Right cardiac atrium (tissue), 5 donors: ENCODE measurements around the gene ADAM30. TPM values are rescaled to one million over a fixed set of nuclear protein-coding genes. Genes with fewer than 3 reads are reported as not detected.

Experiments used
- ATAC-seq, 2 donors: fragments of 200-7000 bp; cut with Tn5 transposase; one replicate each; pipeline versions ENCODE4 v1.8.0 to v1.9.1; 2020; ENCODE audit warnings: moderate library complexity in 2 of 2, mild to moderate bottlenecking in 1 of 2
- DNase-seq, 3 donors: peaks; one replicate each; pipeline ENCODE4 v3.0.0-alpha.2; 2020
- H3K27ac ChIP-seq: one replicate; pipeline ENCODE4 v1.5.1; 2013; ENCODE audit warnings: mild to moderate bottlenecking, low read length, control low read depth, moderate library complexity
- H3K27me3 ChIP-seq: one replicate; pipeline ENCODE4 v1.6.1; 2013; ENCODE audit not compliant: control insufficient read depth, insufficient read depth
- H3K4me1 ChIP-seq: one replicate; pipeline ENCODE4 v1.6.1; 2013; ENCODE audit warnings: low read length; ENCODE audit not compliant: control insufficient read depth, insufficient read depth
- H3K4me3 ChIP-seq: one replicate; pipeline ENCODE4 v1.5.1; 2013; ENCODE audit warnings: low read length, control low read depth
- H3K9me3 ChIP-seq: one replicate; pipeline ENCODE4 v1.6.1; 2013; ENCODE audit warnings: low read length; ENCODE audit not compliant: control insufficient read depth
- WGBS: extraction: QIAGEN DNeasy Blood & Tissue Kit; methylation state at CpG from one replicate; pipeline ENCODE4 v1.1.7; 2013; 5-methylcytosine and 5-hydroxymethylcytosine counted together
- intact Hi-C, 4 donors: fragments of 100-400 bp; cut with DNase I; formaldehyde crosslinking; loops; one replicate each; pipeline versions ENCODE4 v1.11.0 to v1.14.0; 2022 to 2023
- long read RNA-seq, 4 donors: library from polyadenylated mRNA; unstranded; transcript quantifications; one replicate each; pipeline ENCODE4 v2.0.0, GENCODE V29; 2020 to 2021
- polyA plus RNA-seq: library from polyadenylated mRNA; stranded (reverse); fragments of 200-250 nt; gene quantifications from one replicate; pipeline ENCODE4 v1.2.3, GENCODE V29; 2013
- total RNA-seq, 4 donors: library from RNA; stranded (reverse); fragmentation: NEBNext Ultra II Directional; extraction: Animal tissue kit (Norgen Biotek cat#: 25700); gene quantifications; one replicate each; pipeline ENCODE4 v1.2.1, GENCODE V29; 2021
- donor health status: healthy with polysubstance abuse.
- donor health status: DM: no; HTN: yes; CAD: no.
- donor health status: DM: no; HTN: no; CAD: no.
- donor health status: DM: no; HTN: yes; CAD: no; lungs with severe emphysema.
- donor health status: DM: yes; HTN: yes; CAD: no.

Gene ADAM30
- total RNA-seq (not detected), polyA plus RNA-seq (not detected)
- long read RNA-seq, donor 1 = 0 reads
- long read RNA-seq, donor 2 = 0 reads
- long read RNA-seq, donor 3 = 0 reads
- long read RNA-seq, donor 4 = 0 reads

DNA sequence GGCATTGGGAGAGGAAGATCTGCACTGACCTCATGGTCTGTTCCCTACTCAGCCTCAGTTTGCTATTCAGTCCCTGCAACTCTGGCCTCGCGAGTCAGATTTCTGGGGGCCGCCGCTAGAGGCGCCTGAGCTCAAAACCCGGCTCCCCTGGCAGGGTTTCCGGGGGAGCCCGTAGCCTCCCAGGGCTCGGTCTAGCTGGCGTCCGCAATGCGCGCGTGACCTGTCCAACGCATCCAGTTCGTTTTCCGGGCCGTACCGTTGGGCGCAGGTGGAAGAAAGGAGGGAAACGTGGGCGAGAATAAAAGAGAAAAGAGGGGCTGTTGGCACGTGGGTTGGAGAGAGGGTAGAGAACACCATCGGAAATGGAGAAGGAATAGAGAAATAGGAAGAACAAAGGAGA, at the start of gene ADAM30:
TSS of gene ADAM30 (minus strand) at position 213 of the 400 bp plus-strand sequence. CDS start at position 34, 179 bp downstream.
- Histone ChIP-seq H3K27ac (no peak within 1 kb of the TSS), H3K4me3 (no peak within 1 kb of the TSS), H3K27me3 (no peaks in the 10 kb centered on the region), H3K4me1 (no peaks in the 10 kb centered on the region), H3K9me3 (no peaks in the 10 kb centered on the region)
- intact Hi-C loops = no loop called here
- 33% methylated on average over 24 of the region's 24 CpGs for WGBS
- DNase-seq = peak in 1 of 3 donors; percentile 58
- ATAC-seq = no peak

DNA sequence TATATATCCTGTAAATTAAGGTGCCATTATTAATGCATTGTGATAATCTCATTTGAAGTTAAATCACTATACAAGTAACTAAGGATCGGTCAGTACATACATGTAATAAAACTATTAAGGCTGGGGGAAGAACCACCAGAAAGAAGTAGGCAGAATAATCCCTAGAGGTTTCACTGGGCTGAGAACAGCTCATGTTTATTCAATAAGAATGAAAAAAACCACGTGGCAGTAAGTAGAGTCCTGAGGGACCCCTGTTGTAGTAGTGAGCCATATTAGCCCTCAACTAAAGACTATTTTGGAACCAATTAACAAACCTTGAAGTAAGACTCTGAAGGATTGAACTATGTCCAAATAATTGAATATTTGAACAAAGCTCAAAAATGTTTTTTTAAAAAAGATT, 46.9 kb upstream of the ADAM30 start:
- H3K27ac ChIP-seq = no peak overlapping the region
- 59% methylated on average over 2 of the region's 2 CpGs for WGBS
- H3K4me1 ChIP-seq = no peaks in the 10 kb centered on the region
- DNase-seq (no peak), ATAC-seq (no peak)
- H3K27me3 ChIP-seq = no peaks in the 10 kb centered on the region
- intact Hi-C loops = no loop called here
- H3K9me3 ChIP-seq = no peaks in the 10 kb centered on the region
- no peak overlapping the region for H3K4me3 ChIP-seq

DNA sequence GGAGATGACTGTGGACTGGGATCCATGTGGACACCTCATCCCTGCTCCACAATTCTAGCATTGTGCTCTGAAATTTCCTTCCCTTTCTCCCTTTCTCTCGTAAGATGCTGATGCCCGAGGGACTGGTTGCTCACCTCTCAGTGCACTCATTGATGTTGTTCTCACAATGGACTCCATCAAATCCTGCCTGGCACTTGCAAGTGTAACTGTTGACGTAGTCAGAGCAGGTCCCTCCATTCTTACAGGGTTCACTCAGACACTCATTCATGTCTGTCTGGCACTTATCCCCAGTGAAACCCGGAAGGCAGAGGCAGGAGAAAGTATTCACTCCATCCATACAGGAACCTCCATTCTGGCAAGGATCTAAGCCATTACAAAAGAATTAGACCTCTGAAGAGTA, 45.1 kb upstream of the ADAM30 start:
- DNase-seq (no peak), ATAC-seq (no peak)
- H3K9me3 ChIP-seq = no peaks in the 10 kb centered on the region
- H3K4me3 ChIP-seq = no peak overlapping the region
- intact Hi-C loops = no loop called here
- H3K27me3 ChIP-seq = no peaks in the 10 kb centered on the region
- 79% methylated on average over 4 of the region's 4 CpGs for WGBS
- H3K4me1 ChIP-seq = peaks cover 2% of the 10 kb centered on the region
- no peak overlapping the region for H3K27ac ChIP-seq

DNA sequence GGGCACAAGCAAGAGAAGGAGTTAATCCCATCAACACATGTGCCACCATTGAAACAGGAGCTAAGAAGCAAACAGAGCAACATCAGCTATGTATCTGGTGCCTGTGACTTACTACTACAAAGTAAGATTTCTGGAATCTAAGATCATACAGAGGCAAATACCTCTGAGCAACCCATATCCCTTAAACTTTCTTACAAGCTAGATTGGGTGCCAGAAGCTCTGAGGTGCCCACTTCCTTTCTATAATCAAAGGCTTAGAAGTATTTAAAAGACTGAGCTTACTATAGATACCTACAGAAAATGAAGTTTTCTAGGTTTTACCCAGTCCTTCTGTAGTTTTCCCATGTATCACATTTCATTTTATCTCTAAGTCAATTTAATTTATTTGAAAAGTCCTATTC, 44.4 kb upstream of the ADAM30 start:
- Histone ChIP-seq H3K4me1 (peaks cover 5% of the 10 kb centered on the region), H3K27ac (no peak overlapping the region), H3K9me3 (no peaks in the 10 kb centered on the region), H3K27me3 (no peaks in the 10 kb centered on the region), H3K4me3 (no peak overlapping the region)
- DNase-seq (no peak), ATAC-seq (no peak)
- intact Hi-C loops = no loop called here

DNA sequence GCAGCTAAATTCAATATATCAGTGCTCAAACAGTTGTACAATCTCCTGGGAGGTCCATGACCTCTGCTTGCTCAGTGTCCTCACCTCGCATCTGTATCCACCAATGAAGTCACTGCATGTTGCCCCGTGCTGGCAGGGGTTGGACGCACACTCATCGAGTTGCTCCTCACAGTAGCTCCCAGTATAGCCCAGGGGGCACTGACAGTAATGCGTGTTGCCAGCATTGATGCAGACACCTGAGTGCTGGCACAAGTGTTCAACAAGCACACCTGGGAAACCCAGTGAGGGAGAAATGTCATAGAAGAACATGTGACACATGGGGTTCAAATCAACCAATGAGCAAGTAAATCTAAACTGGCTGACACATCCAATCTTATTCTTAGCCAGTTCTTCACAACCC, 40.9 kb upstream of the ADAM30 start:
- H3K4me1 ChIP-seq = peaks cover 5% of the 10 kb centered on the region
- H3K27me3 ChIP-seq = no peaks in the 10 kb centered on the region
- intact Hi-C loops = no loop called here
- H3K27ac ChIP-seq = no peak overlapping the region
- 91% methylated on average over 5 of the region's 5 CpGs for WGBS
- DNase-seq = no peak
- no peak for ATAC-seq
- H3K4me3 ChIP-seq = no peak overlapping the region
- no peaks in the 10 kb centered on the region for H3K9me3 ChIP-seq

DNA sequence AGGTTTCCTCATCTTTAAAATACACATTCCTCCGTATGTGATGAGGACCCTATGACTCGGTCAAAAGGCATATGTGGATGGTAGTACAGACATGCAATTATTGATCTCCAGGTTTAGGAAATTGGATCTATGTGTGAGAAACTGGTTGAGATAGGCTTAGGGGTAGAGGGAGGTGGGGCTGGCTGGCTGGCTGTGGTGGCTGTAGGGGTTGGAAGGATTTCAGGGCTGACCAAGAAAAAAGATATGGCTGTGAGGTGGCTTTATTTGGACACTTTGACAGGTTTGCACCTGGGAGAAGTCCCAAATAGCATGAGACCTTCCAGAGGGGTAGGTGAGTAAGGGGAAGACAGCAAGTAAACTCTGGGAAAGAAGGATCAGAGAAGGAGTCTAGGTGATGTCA, 39.6 kb upstream of the ADAM30 start:
- Histone ChIP-seq H3K27ac (no peak overlapping the region), H3K4me1 (peaks cover 5% of the 10 kb centered on the region), H3K9me3 (no peaks in the 10 kb centered on the region), H3K27me3 (no peaks in the 10 kb centered on the region), H3K4me3 (no peak overlapping the region)
- no peak for DNase-seq
- whole genome bisulfite sequencing = 89% methylated on average over 2 of the region's 2 CpGs
- intact Hi-C loops = no loop called here
- no peak for ATAC-seq

DNA sequence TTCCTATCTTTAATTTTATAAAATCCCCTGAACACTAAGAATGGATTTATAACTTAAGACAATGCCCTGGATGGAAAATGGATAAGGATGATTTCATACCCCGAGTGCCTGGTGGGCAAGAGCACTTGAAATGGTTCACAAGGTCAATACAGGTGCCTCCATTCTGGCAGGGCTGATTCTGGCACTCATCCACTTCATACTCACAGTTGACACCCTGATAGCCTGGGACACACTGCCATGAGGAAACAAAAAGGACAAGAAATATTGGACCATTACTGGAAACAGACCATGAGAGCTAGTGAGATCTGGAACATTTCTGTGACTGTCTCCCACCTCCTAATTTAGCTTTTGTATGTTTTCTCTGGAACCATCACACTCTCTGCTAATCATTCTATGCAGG, 39.1 kb upstream of the ADAM30 start:
- no peaks in the 10 kb centered on the region for H3K9me3 ChIP-seq
- intact Hi-C loops = no loop called here
- DNase-seq (no peak), ATAC-seq (no peak)
- no peak overlapping the region for H3K4me3 ChIP-seq
- no peaks in the 10 kb centered on the region for H3K27me3 ChIP-seq
- no peak overlapping the region for H3K27ac ChIP-seq
- peaks cover 5% of the 10 kb centered on the region for H3K4me1 ChIP-seq
- WGBS = 65% methylated on average over 1 of the region's 1 CpG

DNA sequence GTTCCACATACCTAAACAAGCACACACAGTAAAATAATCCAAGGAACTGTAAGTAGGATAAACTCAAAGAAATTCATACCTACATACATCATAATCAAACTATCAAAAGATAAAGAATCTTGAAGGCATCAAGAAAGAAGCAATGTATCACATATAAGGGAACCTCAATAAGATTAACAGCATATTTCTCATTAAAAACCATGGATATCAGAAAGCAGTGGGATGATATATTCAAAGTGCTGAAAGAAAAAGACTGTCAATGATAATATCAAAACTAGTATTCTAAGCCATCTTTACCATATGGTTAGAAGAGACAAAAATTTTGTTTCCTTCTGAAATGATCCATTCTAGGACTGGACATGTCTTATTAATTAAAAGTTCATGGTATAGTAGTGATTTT, 37.1 kb upstream of the ADAM30 start:
- no peaks in the 10 kb centered on the region for H3K9me3 ChIP-seq
- no peak overlapping the region for H3K4me3 ChIP-seq
- no peaks in the 10 kb centered on the region for H3K27me3 ChIP-seq
- H3K27ac ChIP-seq = no peak overlapping the region
- intact Hi-C loops = no loop called here
- DNase-seq (no peak), ATAC-seq (no peak)
- peaks cover 5% of the 10 kb centered on the region for H3K4me1 ChIP-seq

DNA sequence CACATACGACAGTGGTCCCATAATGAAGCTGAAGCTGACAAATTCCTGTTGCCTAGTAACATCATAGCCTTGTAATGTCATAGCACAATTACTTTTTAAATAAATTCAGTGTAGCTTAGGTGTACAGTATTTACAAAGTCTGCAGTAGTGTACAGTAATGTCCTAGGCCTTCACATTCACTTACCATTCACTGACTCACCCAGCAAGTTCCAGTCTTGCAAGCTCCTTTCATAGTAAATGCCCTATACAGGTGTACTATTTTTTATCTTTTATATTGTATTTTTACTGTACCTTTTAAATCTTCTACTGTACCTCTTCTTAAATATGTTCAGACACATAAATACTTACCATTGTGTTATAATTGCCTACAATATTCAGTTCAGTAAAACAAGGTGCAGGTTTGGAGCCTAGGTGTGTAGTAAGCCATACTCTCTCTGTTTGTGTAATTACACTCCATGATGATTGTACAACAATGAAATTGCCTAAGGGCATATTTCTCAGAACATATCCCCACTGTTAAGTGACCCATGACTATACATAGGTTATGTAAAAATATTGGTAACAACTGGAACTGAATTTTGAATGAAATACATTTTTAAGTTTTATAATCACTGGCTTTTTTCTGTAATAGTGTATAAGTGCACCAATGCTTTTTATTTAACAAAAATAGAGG, 33.5 kb upstream of the ADAM30 start:
- intact Hi-C loops = no loop called here
- DNase-seq = no peak
- no peak overlapping the region for H3K4me3 ChIP-seq
- no peaks in the 10 kb centered on the region for H3K4me1 ChIP-seq
- no peaks in the 10 kb centered on the region for H3K27me3 ChIP-seq
- no peaks in the 10 kb centered on the region for H3K9me3 ChIP-seq
- no peak overlapping the region for H3K27ac ChIP-seq
- 89% methylated on average over 1 of the region's 1 CpG for WGBS
- no peak for ATAC-seq

DNA sequence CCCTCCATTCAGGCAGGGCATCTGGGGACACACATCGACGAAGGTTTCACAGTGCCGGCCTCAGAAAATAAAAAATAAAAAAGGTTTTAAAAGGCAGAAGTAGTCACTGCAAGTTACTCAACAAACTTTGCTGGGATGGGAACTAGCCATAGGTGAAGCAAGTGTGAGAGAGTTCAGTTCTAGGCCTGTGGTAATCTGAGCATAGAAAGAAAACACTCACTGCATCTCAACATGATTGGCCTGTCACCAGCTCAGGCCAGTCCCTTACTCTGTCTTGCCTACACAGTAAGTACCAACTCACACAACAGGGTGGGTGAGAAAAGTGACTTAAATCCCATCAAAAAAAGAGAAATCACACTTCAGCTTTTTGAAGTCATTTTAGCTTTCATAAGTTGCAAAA, 30.2 kb upstream of the ADAM30 start:
- intact Hi-C loops = no loop called here
- no peak overlapping the region for H3K27ac ChIP-seq
- H3K27me3 ChIP-seq = no peaks in the 10 kb centered on the region
- DNase-seq = no peak
- no peak for ATAC-seq
- WGBS = 89% methylated on average over 3 of the region's 3 CpGs
- no peaks in the 10 kb centered on the region for H3K9me3 ChIP-seq
- H3K4me1 ChIP-seq = no peaks in the 10 kb centered on the region
- no peak overlapping the region for H3K4me3 ChIP-seq

DNA sequence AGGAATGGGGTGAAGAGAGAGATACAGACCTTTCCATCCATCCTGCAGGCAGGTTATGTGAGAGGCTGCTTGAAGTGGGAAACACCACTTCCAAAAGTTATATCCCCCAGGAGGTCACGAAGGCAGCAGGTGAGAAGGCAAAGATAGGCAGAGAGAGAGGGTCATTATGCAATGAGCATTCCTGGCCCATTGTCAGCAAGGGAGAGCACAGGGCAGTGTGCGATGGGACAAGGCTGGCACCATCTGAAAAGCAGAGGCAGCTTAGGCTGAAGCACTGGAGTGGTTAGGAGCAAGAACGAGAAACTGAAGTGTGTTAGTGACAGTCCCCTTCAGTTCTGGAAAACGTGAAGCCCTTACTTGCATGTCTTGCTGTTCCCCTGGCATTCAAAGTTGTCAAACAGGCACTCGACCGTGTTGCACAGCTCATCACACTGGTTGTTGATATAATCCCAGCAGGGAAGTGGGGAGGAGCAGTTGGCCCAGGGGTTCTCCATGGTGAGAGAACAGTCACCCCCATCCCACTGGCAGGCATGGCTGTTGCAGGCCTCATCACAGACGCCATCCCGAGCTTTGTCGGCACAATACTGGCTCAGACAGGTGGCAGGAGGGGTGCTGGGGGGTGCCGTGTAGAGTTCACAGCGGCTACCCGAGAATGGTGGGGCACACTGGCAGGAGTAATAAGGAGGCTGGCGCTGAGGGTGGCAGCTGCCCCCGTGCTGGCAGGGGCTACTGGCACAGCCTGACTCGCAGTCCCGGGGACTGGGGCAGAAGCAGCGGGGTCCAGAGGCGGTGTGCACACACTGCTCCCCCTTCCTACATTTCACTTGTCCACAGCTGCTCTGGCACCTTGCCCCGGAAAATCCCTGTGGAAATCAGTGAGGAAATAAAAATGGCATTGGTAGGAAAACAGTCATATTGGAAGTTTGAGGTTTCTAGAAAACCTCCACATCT, 28.9 kb upstream of the ADAM30 start:
- Histone ChIP-seq H3K9me3 (no peaks in the 10 kb centered on the region), H3K27ac (no peak overlapping the region), H3K27me3 (no peaks in the 10 kb centered on the region), H3K4me1 (no peaks in the 10 kb centered on the region), H3K4me3 (no peak overlapping the region)
- ATAC-seq (no peak), DNase-seq (peak; percentile 31 to 67 (median 59))
- intact Hi-C loops = no loop called here
- WGBS = 81% methylated on average over 19 of the region's 19 CpGs
